Measurements from ENCODE around the gene RARA. TPM values are rescaled to one million over a fixed set of nuclear protein-coding genes. Genes with fewer than 3 reads are reported as not detected.

RARA gene
- total and polyA plus RNA-seq, 12 donors: 4.7 to 58.2 (median 33.0) TPM

- Histone ChIP-seq H3K27me3 (no peaks in the 10 kb centered on the region), H3K4me3 (peak overlapping the region; percentile 87 to 99 (median 92)), H3K36me3 (replicated peaks in 1 of 2) (no peaks in the 10 kb centered on the region), H3K4me1 (replicated peaks in 1 of 2) (peaks cover 72 to 93% of the 10 kb centered on the region in 2 donors), H3K27ac (peak overlapping the region in 4 of 5 donors; percentile 84 to 90 (median 87)), H3K9me3 (replicated peaks in 1 of 3) (no peaks in the 10 kb centered on the region)
- TF ChIP-seq CTCF (IDR thresholded peaks at IDR 0.05) (no peak), POLR2A (IDR thresholded peaks at IDR 0.05) (no peak)
- intact Hi-C loops (cut with DNase I): no loop called here
- peak in 3 of 7 donors; percentile 23 to 43 (median 29) for DNase-seq
- 3 to 10% (median 7%) methylated on average over 4 to 13 of the region's 13 CpGs for WGBS, 4 donors
Measured at GRCh38 chr17:40318830-40319391, 9.9 kb downstream of the RARA start.

DNA sequence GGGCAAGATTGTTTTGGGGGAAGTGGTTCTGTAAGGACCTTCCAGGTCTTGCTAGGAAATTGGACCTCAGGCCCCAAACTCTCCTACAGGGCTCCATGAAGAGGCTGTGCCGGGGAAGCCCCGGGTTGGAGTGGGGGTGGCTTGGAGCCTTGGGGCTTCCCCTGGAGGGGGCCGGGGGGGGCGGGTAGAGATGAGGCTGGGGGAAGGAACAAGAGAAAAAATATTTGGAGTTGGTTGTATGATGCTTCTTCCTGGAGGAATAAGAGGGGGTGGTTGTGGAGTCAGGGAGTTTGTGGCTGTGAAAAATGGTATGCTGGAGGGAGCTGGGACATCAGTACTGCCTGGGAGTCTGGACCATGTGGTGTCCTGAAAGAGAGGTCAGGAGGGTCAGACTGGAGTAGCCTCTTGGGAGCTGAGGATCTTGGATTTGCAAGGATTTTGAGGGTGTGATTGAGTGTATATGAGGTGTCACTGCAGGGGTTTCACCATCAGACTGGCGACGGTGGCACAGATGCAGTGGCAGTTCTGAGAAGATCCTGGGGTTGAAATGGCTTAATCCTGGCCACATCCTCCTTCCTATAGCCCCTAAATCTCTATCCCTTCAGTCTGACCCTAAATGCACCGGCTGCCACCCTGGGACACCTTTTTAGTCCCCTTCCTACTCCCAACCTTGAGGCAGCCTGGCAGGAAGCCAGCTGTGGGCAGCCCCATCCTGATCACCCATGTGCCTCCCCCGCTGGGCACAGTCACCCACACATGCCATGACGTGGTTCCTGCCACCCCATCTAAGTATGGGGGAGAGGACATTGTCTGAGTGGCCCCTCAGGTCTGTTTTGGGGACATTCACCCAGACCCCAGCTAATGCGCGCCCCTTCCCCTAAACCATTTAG is 10.9 kb downstream of the RARA start:
- TF ChIP-seq POLR2A (IDR thresholded peaks at IDR 0.05) (no peak), CTCF (IDR thresholded peaks at IDR 0.05) (no peak)
- WGBS, 4 donors: 34 to 48% (median 44%) methylated on average over 9 to 11 of the region's 11 CpGs
- intact Hi-C loops (cut with DNase I): no loop called here
- no peaks in the 10 kb centered on the region for H3K36me3 ChIP-seq (replicated peaks in 1 of 2)
- peak overlapping the region in 1 of 4 donors; percentile 87 for H3K4me3 ChIP-seq
- DNase-seq: peak in 5 of 7 donors; percentile 57 to 63 (median 61)
- no peaks in the 10 kb centered on the region for H3K9me3 ChIP-seq (replicated peaks in 1 of 3)
- peaks cover 72 to 93% of the 10 kb centered on the region in 2 donors for H3K4me1 ChIP-seq (replicated peaks in 1 of 2)
- peak overlapping the region in 2 of 5 donors; percentile 77 to 96 for H3K27ac ChIP-seq
- no peaks in the 10 kb centered on the region for H3K27me3 ChIP-seq

DNA sequence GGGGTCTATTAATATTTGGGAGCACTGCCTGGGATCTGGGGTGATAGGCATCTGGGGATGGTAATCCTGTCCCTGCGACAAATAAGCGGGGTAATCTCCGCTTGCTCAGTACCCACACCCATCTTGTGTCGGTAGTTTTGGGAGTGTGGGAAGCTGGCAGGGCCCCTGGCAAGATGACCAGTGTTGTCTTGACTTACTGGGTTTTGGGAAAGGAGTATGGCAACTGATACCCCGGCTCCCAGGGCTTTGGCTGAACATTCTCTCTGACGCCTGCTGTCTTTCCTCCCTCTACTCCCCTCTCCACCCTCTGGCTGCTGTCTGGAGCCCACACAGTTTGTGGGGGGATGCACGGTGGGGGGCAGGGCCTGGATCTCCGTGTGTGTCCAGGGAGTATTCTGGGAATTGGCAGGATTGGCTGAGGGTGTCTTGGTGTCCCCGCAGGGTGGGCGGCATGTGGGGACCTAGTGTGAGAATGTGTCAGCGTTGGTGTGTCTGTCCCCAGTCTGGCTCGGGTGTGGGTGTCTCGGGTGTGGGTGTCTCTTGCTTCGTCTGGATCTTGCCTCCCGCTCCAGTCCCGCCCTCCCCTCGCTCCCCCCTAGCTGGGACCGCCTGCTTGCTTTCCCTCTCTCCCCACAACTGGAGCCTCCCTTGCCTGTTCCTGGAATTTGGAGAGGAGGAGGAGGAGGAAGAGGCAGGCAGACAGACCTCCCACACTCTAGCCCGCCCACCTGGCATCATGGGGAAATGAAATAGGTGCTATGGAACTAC is 12.0 kb downstream of the RARA start:
- WGBS, 4 donors: 44 to 64% (median 54%) methylated on average over 16 to 19 of the region's 19 CpGs
- H3K4me1 ChIP-seq (replicated peaks in 1 of 2): peaks cover 81 to 94% of the 10 kb centered on the region in 2 donors
- peak in 3 of 7 donors; percentile 35 to 44 (median 39) for DNase-seq
- TF ChIP-seq CTCF (IDR thresholded peaks at IDR 0.05) (no peak), POLR2A (IDR thresholded peaks at IDR 0.05) (no peak)
- intact Hi-C loops (cut with DNase I): no loop called here
- H3K9me3 ChIP-seq (replicated peaks in 1 of 3): no peaks in the 10 kb centered on the region
- H3K27me3 ChIP-seq: no peaks in the 10 kb centered on the region
- H3K4me3 ChIP-seq: peak overlapping the region in 1 of 4 donors; percentile 10
- H3K27ac ChIP-seq: peak overlapping the region in 3 of 5 donors; percentile 42 to 96 (median 77)
- H3K36me3 ChIP-seq (replicated peaks in 1 of 2): no peaks in the 10 kb centered on the region

DNA sequence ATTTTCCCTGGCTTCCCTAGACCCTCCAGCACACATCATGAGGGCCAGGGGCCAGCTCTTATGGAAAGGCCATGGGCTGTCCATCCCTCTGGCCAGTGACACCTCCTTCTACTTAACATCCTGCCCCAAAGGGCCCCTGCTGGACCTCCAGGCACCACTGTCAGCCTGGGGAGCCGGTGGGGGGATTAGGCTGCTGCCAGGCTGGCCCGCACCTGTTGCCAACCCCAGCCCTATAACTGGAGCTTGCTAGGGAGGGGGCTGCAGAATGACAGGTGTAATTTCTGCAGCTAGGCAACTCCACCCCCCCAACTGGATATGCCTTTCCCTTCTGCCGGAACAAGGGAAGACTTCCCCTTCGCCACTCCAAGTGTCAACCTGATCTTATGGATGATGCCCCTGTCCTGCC is 12.5 kb downstream of the RARA start:
- Histone ChIP-seq H3K27ac (peak overlapping the region in 4 of 5 donors; percentile 42 to 96 (median 74)), H3K27me3 (no peaks in the 10 kb centered on the region), H3K9me3 (replicated peaks in 1 of 3) (no peaks in the 10 kb centered on the region), H3K36me3 (replicated peaks in 1 of 2) (no peaks in the 10 kb centered on the region), H3K4me3 (peak overlapping the region in 1 of 4 donors; percentile 59), H3K4me1 (replicated peaks in 1 of 2) (peaks cover 83 to 94% of the 10 kb centered on the region in 2 donors)
- WGBS, 4 donors: 39 to 73% (median 45%) methylated on average over 2 to 4 of the region's 4 CpGs
- intact Hi-C loops (cut with DNase I): no loop called here
- no peak for TF ChIP-seq CTCF (IDR thresholded peaks at IDR 0.05)
- DNase-seq: peak in 1 of 7 donors; percentile 22
